NCI-H82 treated with DMSO at 0.1 percent for 48 hours (cell line): ENCODE measurements around the gene CASP2.
"Not testable (repeated sequence)": the region's sequence is repeated elsewhere in the genome, so short reads cannot be mapped to it uniquely, and the experiment has no call there.

Experiments used
- DNase-seq: peaks from one replicate; lab custom pipeline; 2025; ENCODE audit not compliant: unreplicated experiment; lab: John Stamatoyannopoulos, UW

CASP2 gene

GRCh38 chr7:143289888-143290287 is 1.7 kb downstream of the CASP2 start:
- DNase-seq, result not testable (repeated sequence)

GRCh38 chr7:143290293-143290692 is 2.1 kb downstream of the CASP2 start:
- no peak for DNase-seq

GRCh38 chr7:143292876-143293275 is 4.7 kb downstream of the CASP2 start:
- DNase-seq, result no peak

GRCh38 chr7:143295870-143296269 is 7.7 kb downstream of the CASP2 start:
- DNase-seq, result no peak

- no peak for DNase-seq
Observed at GRCh38 chr7:143296686-143297085, 8.5 kb downstream of the CASP2 start.

GRCh38 chr7:143299346-143299745 is 11.2 kb downstream of the CASP2 start:
- DNase-seq, result no peak

- no peak for DNase-seq
Observed at GRCh38 chr7:143299840-143300239, 11.7 kb downstream of the CASP2 start.

GRCh38 chr7:143300959-143301935 is 13.1 kb downstream of the CASP2 start:
- no peak for DNase-seq

- no peak for DNase-seq
Observed at GRCh38 chr7:143303733-143304132, 15.6 kb downstream of the CASP2 start.

- DNase-seq, result no peak
Observed at GRCh38 chr7:143304938-143305337, 16.8 kb downstream of the CASP2 start.

- peak; percentile 11 for DNase-seq
Observed at GRCh38 chr7:143305423-143306070, 17.4 kb downstream of the CASP2 start.

- DNase-seq, result no peak
Observed at GRCh38 chr7:143308632-143309031, 20.5 kb downstream of the CASP2 start.

- no peak for DNase-seq
Observed at GRCh38 chr7:143314127-143314526, 26.0 kb downstream of the CASP2 start.

- DNase-seq, result no peak
Observed at GRCh38 chr7:143315776-143316175, 27.6 kb downstream of the CASP2 start, which contains the start of gene CLCN1. TSS of gene CLCN1 (plus strand) at chr7:143316111. CDS start at chr7:143316213, 102 bp downstream.

GRCh38 chr7:143316492-143316891 is 28.3 kb downstream of the CASP2 start:
- no peak for DNase-seq

- DNase-seq, result no peak
Observed at GRCh38 chr7:143318661-143319060, 30.5 kb downstream of the CASP2 start.

GRCh38 chr7:143320620-143321019 is 32.5 kb downstream of the CASP2 start:
- no peak for DNase-seq

- no peak for DNase-seq
Observed at GRCh38 chr7:143321242-143321641, 33.1 kb downstream of the CASP2 start.

- no peak for DNase-seq
Observed at GRCh38 chr7:143321734-143322133, 33.6 kb downstream of the CASP2 start.

- no peak for DNase-seq
Observed at GRCh38 chr7:143322760-143323633, 34.8 kb downstream of the CASP2 start.

GRCh38 chr7:143323653-143324052 is 35.5 kb downstream of the CASP2 start:
- no peak for DNase-seq
